Astrocyte (in vitro differentiated cells and primary cell): ENCODE measurements around the gene MPST. TPM values are rescaled to one million over a fixed set of nuclear protein-coding genes. Genes with fewer than 3 reads are reported as not detected.

Experiments used
- DNase-seq: peaks from one replicate; pipeline ENCODE4 v3.0.0-alpha.2; 2010; ENCODE audit warnings: low read depth
- FAIRE-seq: peaks from 2 replicates; lab custom pipeline; 2011; peaks lifted over from hg19 to GRCh38; lab: Jason Lieb, UNC
- H2AFZ ChIP-seq: 2 replicates; pipeline ENCODE4 v1.6.0; 2012; ENCODE audit warnings: low read depth, low read length, inconsistent platforms
- H3K27ac ChIP-seq: 2 replicates; pipeline ENCODE4 v1.5.1; 2011; ENCODE audit warnings: low read depth, low read length, inconsistent platforms
- H3K27me3 ChIP-seq: 2 replicates; pipeline ENCODE4 v1.6.0; 2011; ENCODE audit warnings: low read length, inconsistent platforms; ENCODE audit not compliant: insufficient read depth
- H3K36me3 ChIP-seq: 2 replicates; pipeline ENCODE4 v1.5.1; 2011; ENCODE audit warnings: low read length, inconsistent platforms; ENCODE audit not compliant: insufficient read depth
- H3K4me1 ChIP-seq: 2 replicates; pipeline ENCODE4 v1.5.1; 2011; ENCODE audit warnings: low read length, inconsistent platforms; ENCODE audit not compliant: insufficient read depth
- H3K4me2 ChIP-seq: 2 replicates; pipeline ENCODE4 v1.6.0; 2012; ENCODE audit warnings: low read length, inconsistent platforms
- H3K4me3 ChIP-seq: 2 replicates; pipeline ENCODE4 v1.5.1; 2011; ENCODE audit warnings: low read depth, mild to moderate bottlenecking, low read length, inconsistent platforms; ENCODE audit not compliant: insufficient read depth
- H3K79me2 ChIP-seq: 2 replicates; pipeline ENCODE4 v1.6.0; 2012; ENCODE audit warnings: mild to moderate bottlenecking, low read length, inconsistent platforms; ENCODE audit not compliant: insufficient read depth
- H3K9ac ChIP-seq: 2 replicates; pipeline ENCODE4 v1.6.0; 2012; ENCODE audit warnings: mild to moderate bottlenecking, low read length, inconsistent platforms
- H3K9me3 ChIP-seq: 2 replicates; pipeline ENCODE4 v1.5.1; 2012; ENCODE audit warnings: low read depth, mild to moderate bottlenecking, low read length, inconsistent platforms; ENCODE audit not compliant: insufficient read depth
- H4K20me1 ChIP-seq: 2 replicates; pipeline ENCODE4 v1.6.0; 2012; ENCODE audit warnings: low read length, inconsistent platforms; ENCODE audit not compliant: insufficient read depth
- H3K27ac Mint-ChIP-seq: one replicate; pipeline ENCODE4 v1.8.0; 2021; ENCODE audit warnings: mild to moderate bottlenecking, mixed read lengths; ENCODE audit not compliant: unreplicated experiment
- H3K27me3 Mint-ChIP-seq: one replicate; pipeline ENCODE4 v1.8.0; 2021; ENCODE audit warnings: low read depth, mixed read lengths; ENCODE audit not compliant: unreplicated experiment
- H3K36me3 Mint-ChIP-seq: one replicate; pipeline ENCODE4 v1.8.0; 2021; ENCODE audit warnings: low read depth, mixed read lengths; ENCODE audit not compliant: unreplicated experiment
- H3K4me1 Mint-ChIP-seq: one replicate; pipeline ENCODE4 v1.8.0; 2021; ENCODE audit warnings: low read depth, mixed read lengths; ENCODE audit not compliant: unreplicated experiment
- H3K4me3 Mint-ChIP-seq: one replicate; pipeline ENCODE4 v1.8.0; 2021; ENCODE audit warnings: mild to moderate bottlenecking, moderate library complexity, mixed read lengths; ENCODE audit not compliant: unreplicated experiment
- H3K9me3 Mint-ChIP-seq: one replicate; pipeline ENCODE4 v1.8.0; 2021; ENCODE audit warnings: mild to moderate bottlenecking, mixed read lengths; ENCODE audit not compliant: unreplicated experiment
- CTCF ChIP-seq: IDR thresholded peaks from 2 replicates; pipeline ENCODE4 v1.5.1; 2011; ENCODE audit warnings: low read depth, mild to moderate bottlenecking, inconsistent platforms, low read length, moderate library complexity; ENCODE audit not compliant: insufficient read depth
- EZH2 ChIP-seq: IDR thresholded peaks from 2 replicates; pipeline ENCODE4 v1.6.1; 2012; ENCODE audit warnings: mild to moderate bottlenecking, low read length, inconsistent platforms; ENCODE audit not compliant: insufficient read depth
- total RNA-seq: library from RNA; stranded (reverse); gene quantifications from 2 replicates; pipeline ENCODE4 v1.2.1, GENCODE V29; 2021

Gene MPST
- total RNA-seq, 1 donor from 2014 or later = 67.8 TPM

- Histone ChIP-seq H3K9ac (no peak overlapping the region), H3K4me3 (no peak overlapping the region), H4K20me1 (peaks cover 10% of the 10 kb centered on the region), H2AFZ (no peak overlapping the region), H3K9me3 (no peaks in the 10 kb centered on the region), H3K79me2 (no peaks in the 10 kb centered on the region), H3K4me2 (no peak overlapping the region), H3K36me3 (no peaks in the 10 kb centered on the region), H3K27ac (no peak overlapping the region), H3K4me1 (no peaks in the 10 kb centered on the region), H3K27me3 (peaks cover 2% of the 10 kb centered on the region)
- Mint-ChIP-seq H3K4me1 (peaks cover 12% of the 10 kb centered on the region), H3K36me3 (peaks cover 4% of the 10 kb centered on the region), H3K27me3 (peaks cover 6% of the 10 kb centered on the region), H3K9me3 (no peaks in the 10 kb centered on the region), H3K4me3 (no peak overlapping the region), H3K27ac (no peak overlapping the region)
- no peak for TF ChIP-seq CTCF
- no peak for TF ChIP-seq EZH2
- FAIRE-seq (no peak), DNase-seq (peak; percentile 27)
Observed at GRCh38 chr22:37032535-37033460, 13.3 kb downstream of the MPST start.

- no peak for TF ChIP-seq CTCF
- no peak for TF ChIP-seq EZH2
- Histone ChIP-seq H3K9me3 (no peaks in the 10 kb centered on the region), H3K27me3 (peaks cover 2% of the 10 kb centered on the region), H3K79me2 (no peaks in the 10 kb centered on the region), H2AFZ (no peak overlapping the region), H3K9ac (no peak overlapping the region), H3K4me1 (no peaks in the 10 kb centered on the region), H3K36me3 (no peaks in the 10 kb centered on the region), H3K27ac (no peak overlapping the region), H3K4me2 (no peak overlapping the region), H3K4me3 (no peak overlapping the region), H4K20me1 (peaks cover 6% of the 10 kb centered on the region)
- DNase-seq = no peak
- FAIRE-seq = no peak
- H3K27ac Mint-ChIP-seq = no peak overlapping the region
- no peak overlapping the region for H3K4me3 Mint-ChIP-seq
- peaks cover 6% of the 10 kb centered on the region for H3K27me3 Mint-ChIP-seq
- no peaks in the 10 kb centered on the region for H3K9me3 Mint-ChIP-seq
- H3K4me1 Mint-ChIP-seq = peaks cover 12% of the 10 kb centered on the region
- peaks cover 4% of the 10 kb centered on the region for H3K36me3 Mint-ChIP-seq
Observed at GRCh38 chr22:37033605-37034430, 14.3 kb downstream of the MPST start.
